H1 (cell line): ENCODE results near the gene HOXB5.

Experiments used
- CEBPB ChIP-seq: IDR thresholded peaks from 2 replicates; pipeline ENCODE4 v1.6.1; 2012; ENCODE audit warnings: low read depth, low read length
- EGR1 ChIP-seq: IDR thresholded peaks from 2 replicates; pipeline ENCODE4 v1.6.1; 2011; ENCODE audit warnings: low read depth, low read length, borderline replicate concordance
- EP300 ChIP-seq, 2 experiments: IDR thresholded peaks; 1 replicate in 1 of 2; 2 replicates in 1 of 2; pipeline ENCODE4 v1.6.1; 2011 to 2012; ENCODE audit warnings: low read depth in 2 of 2, low read length in 2 of 2, mild to moderate bottlenecking in 2 of 2, borderline replicate concordance in 1 of 2, inconsistent platforms in 1 of 2, moderate library complexity in 1 of 2
- HDAC2 ChIP-seq, 2 experiments: fragments of 300-600 bp in 1 of 2; sonication (generic) in 1 of 2; IDR thresholded peaks; 2 replicates each; pipeline ENCODE4 v1.6.1; 2011 to 2012; ENCODE audit warnings: low read depth in 2 of 2, low read length in 2 of 2, mild to moderate bottlenecking in 2 of 2, moderate library complexity in 2 of 2, borderline replicate concordance in 1 of 2, inconsistent platforms in 1 of 2
- KDM1A ChIP-seq: fragments of 200-600, 300-600 bp; sonication (generic); IDR thresholded peaks from 2 replicates; pipeline ENCODE4 v1.7.1; 2016; ENCODE audit warnings: mild to moderate bottlenecking, low read length, borderline replicate concordance
- MAX ChIP-seq: IDR thresholded peaks from 2 replicates; pipeline ENCODE4 v1.6.1; 2012; ENCODE audit warnings: inconsistent platforms
- POLR2A ChIP-seq, 2 experiments: IDR thresholded peaks; 1 replicate in 1 of 2; 2 replicates in 1 of 2; pipeline ENCODE4 v1.6.1; 2011; ENCODE audit warnings: low read depth in 2 of 2, low read length in 2 of 2, mild to moderate bottlenecking in 2 of 2; ENCODE audit errors: control extremely low read depth in 1 of 2
- RFX5 ChIP-seq: IDR thresholded peaks from 2 replicates; pipeline ENCODE4 v1.6.1; 2011; ENCODE audit warnings: low read depth, low read length, improper control_type of control experiment, borderline replicate concordance
- SRF ChIP-seq: IDR thresholded peaks from 2 replicates; pipeline ENCODE4 v1.6.1; 2011; ENCODE audit warnings: mild to moderate bottlenecking, low read depth, low read length, moderate library complexity
- TAF1 ChIP-seq: IDR thresholded peaks from 2 replicates; pipeline ENCODE4 v1.6.1; 2011; ENCODE audit warnings: mild to moderate bottlenecking, low read depth, low read length
- TF ChIP-seq, protein P1 (sequence below), 3 experiments: IDR thresholded peaks; 1 replicate in 2 of 3; 2 replicates in 1 of 3; pipeline versions ENCODE4 v1.5.1 to v1.6.1; 2011; ENCODE audit warnings: low read length in 3 of 3, mild to moderate bottlenecking in 3 of 3, inconsistent platforms in 2 of 3, low read depth in 1 of 3, moderate library complexity in 1 of 3; ENCODE audit not compliant: insufficient read depth in 1 of 3; ENCODE audit errors: control extremely low read depth in 1 of 3
- TF ChIP-seq, protein P2 (sequence below): IDR thresholded peaks from 2 replicates; pipeline ENCODE4 v1.6.1; 2011; ENCODE audit warnings: low read depth, mild to moderate bottlenecking, low read length; ENCODE audit not compliant: insufficient read depth

GRCh38 chr17:48549914-48550501 lies 43.6 kb downstream of the HOXB5 start:
- TF ChIP-seq, protein P1, sequence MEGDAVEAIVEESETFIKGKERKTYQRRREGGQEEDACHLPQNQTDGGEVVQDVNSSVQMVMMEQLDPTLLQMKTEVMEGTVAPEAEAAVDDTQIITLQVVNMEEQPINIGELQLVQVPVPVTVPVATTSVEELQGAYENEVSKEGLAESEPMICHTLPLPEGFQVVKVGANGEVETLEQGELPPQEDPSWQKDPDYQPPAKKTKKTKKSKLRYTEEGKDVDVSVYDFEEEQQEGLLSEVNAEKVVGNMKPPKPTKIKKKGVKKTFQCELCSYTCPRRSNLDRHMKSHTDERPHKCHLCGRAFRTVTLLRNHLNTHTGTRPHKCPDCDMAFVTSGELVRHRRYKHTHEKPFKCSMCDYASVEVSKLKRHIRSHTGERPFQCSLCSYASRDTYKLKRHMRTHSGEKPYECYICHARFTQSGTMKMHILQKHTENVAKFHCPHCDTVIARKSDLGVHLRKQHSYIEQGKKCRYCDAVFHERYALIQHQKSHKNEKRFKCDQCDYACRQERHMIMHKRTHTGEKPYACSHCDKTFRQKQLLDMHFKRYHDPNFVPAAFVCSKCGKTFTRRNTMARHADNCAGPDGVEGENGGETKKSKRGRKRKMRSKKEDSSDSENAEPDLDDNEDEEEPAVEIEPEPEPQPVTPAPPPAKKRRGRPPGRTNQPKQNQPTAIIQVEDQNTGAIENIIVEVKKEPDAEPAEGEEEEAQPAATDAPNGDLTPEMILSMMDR (IDR thresholded peaks at IDR 0.05; ENCODE audit: control extremely low read depth in 1 of 3, insufficient read depth in 1 of 3, low read depth in 1 of 3, low read length in 3 of 3), result no peak
- TF ChIP-seq MAX (no peak), TAF1 (no peak), KDM1A (no peak), EGR1 (no peak), CEBPB (no peak), POLR2A (IDR thresholded peaks at IDR 0.05; ENCODE audit: control extremely low read depth in 1 of 2, low read depth in 2 of 2, low read length in 2 of 2) (no peak), HDAC2 (IDR thresholded peaks at IDR 0.05; ENCODE audit: borderline replicate concordance in 1 of 2, low read depth in 2 of 2, low read length in 2 of 2) (no peak), EP300 (IDR thresholded peaks at IDR 0.05; ENCODE audit: borderline replicate concordance in 1 of 2, low read depth in 2 of 2, low read length in 2 of 2) (no peak), SRF (no peak), RFX5 (no peak)
- TF ChIP-seq, protein P2, sequence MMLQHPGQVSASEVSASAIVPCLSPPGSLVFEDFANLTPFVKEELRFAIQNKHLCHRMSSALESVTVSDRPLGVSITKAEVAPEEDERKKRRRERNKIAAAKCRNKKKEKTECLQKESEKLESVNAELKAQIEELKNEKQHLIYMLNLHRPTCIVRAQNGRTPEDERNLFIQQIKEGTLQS, result no peak
